MM.1S (cell line): ENCODE results near the gene ERMAP.

Experiments
- DNase-seq: peaks from one replicate; pipeline ENCODE4 v3.0.0-alpha.2; 2015
- H2AFZ ChIP-seq: fragments of 300-600 bp; sonication (generic); 2 replicates; pipeline ENCODE4 v1.6.0; 2016; ENCODE audit warnings: antibody characterized with exemption, low read length
- H3F3A ChIP-seq: fragments of 300-600 bp; sonication (generic); 2 replicates; pipeline ENCODE4 v1.6.1; 2016; ENCODE audit warnings: mild to moderate bottlenecking, antibody characterized with exemption, low read length, moderate library complexity, mixed read lengths; ENCODE audit not compliant: insufficient read depth
- H3K27ac ChIP-seq: fragments of 300-600 bp; sonication (generic); 2 replicates; pipeline ENCODE4 v1.5.1; 2016; ENCODE audit warnings: mild to moderate bottlenecking, low read length
- H3K27me3 ChIP-seq: fragments of 300-600 bp; sonication (generic); replicated peaks from 2 replicates; pipeline ENCODE4 v1.6.0; 2016; ENCODE audit warnings: low read length; ENCODE audit not compliant: insufficient read depth
- H3K36me3 ChIP-seq: fragments of 300-600 bp; sonication (generic); replicated peaks from 2 replicates; pipeline ENCODE4 v1.6.1; 2016; ENCODE audit warnings: mild to moderate bottlenecking, low read length, mixed read lengths; ENCODE audit not compliant: insufficient read depth
- H3K4me1 ChIP-seq: fragments of 300-600 bp; sonication (generic); 2 replicates; pipeline ENCODE4 v1.6.1; 2016; ENCODE audit warnings: low read length, mixed read lengths
- H3K4me2 ChIP-seq: fragments of 300-600 bp; sonication (generic); 2 replicates; pipeline ENCODE4 v1.6.0; 2016; ENCODE audit warnings: low read depth, low read length
- H3K4me3 ChIP-seq: fragments of 300-600 bp; sonication (generic); 2 replicates; pipeline ENCODE4 v1.5.1; 2016; ENCODE audit warnings: low read length, mixed read lengths
- H3K79me2 ChIP-seq: fragments of 300-600 bp; sonication (generic); 2 replicates; pipeline ENCODE4 v1.6.1; 2016; ENCODE audit warnings: mixed run types, low read length, mixed read lengths
- H3K9ac ChIP-seq: fragments of 300-600 bp; sonication (generic); 2 replicates; pipeline ENCODE4 v1.6.1; 2016; ENCODE audit warnings: low read length, mixed read lengths
- H3K9me2 ChIP-seq: fragments of 300-600 bp; sonication (generic); replicated peaks from 2 replicates; pipeline ENCODE4 v1.6.1; 2016; ENCODE audit warnings: mild to moderate bottlenecking, low read length, mixed read lengths; ENCODE audit not compliant: insufficient read depth
- H3K9me3 ChIP-seq: fragments of 300-600 bp; sonication (generic); replicated peaks from 2 replicates; pipeline ENCODE4 v1.6.1; 2016; ENCODE audit warnings: mild to moderate bottlenecking, low read length, mixed read lengths; ENCODE audit not compliant: insufficient read depth
- H4K20me1 ChIP-seq: fragments of 300-600 bp; sonication (generic); 2 replicates; pipeline ENCODE4 v1.6.1; 2016; ENCODE audit warnings: mild to moderate bottlenecking, low read length, moderate library complexity, mixed read lengths; ENCODE audit not compliant: insufficient read depth
- CTCF ChIP-seq: fragments of 300-600 bp; sonication (generic); IDR thresholded peaks from 2 replicates; pipeline ENCODE4 v1.5.1; 2016; ENCODE audit warnings: antibody characterized with exemption, low read length, mixed read lengths
- EZH2 ChIP-seq: fragments of 300-600 bp; sonication (generic); optimal IDR thresholded peaks from 2 replicates; pipeline ENCODE3; 2017; ENCODE audit warnings: low read depth, mild to moderate bottlenecking, antibody characterized with exemption, low read length, mixed read lengths
- EZH2phosphoT487 ChIP-seq: fragments of 300-600 bp; sonication (generic); IDR thresholded peaks from 2 replicates; pipeline ENCODE4 v1.6.1; 2018; ENCODE audit warnings: antibody characterized with exemption, low read length

ERMAP gene

GRCh38 chr1:42815941-42816584 is 859 bp upstream of the ERMAP start:
- Histone ChIP-seq H3K4me1 (peaks cover 6% of the 10 kb centered on the region), H3K27ac (peak overlapping the region; percentile 37; the same call in 1 of the 2 replicates), H4K20me1 (no peaks in the 10 kb centered on the region), H3K9me3 (no peaks in the 10 kb centered on the region), H3K4me2 (peak overlapping the region; percentile 90), H3K27me3 (no peaks in the 10 kb centered on the region), H3K36me3 (no peaks in the 10 kb centered on the region), H3K4me3 (peak overlapping the region; percentile 85), H3K9me2 (no peaks in the 10 kb centered on the region), H3K79me2 (no peaks in the 10 kb centered on the region), H3F3A (peaks cover 8% of the 10 kb centered on the region; the same call in 1 of the 2 replicates), H3K9ac (peak overlapping the region; percentile 71; the same call in 1 of the 2 replicates), H2AFZ (peak overlapping the region; percentile 98)
- TF ChIP-seq EZH2 (no peak), CTCF (no peak), EZH2phosphoT487 (no peak)
- peak; percentile 17 for DNase-seq

- H3K9me3 ChIP-seq: no peaks in the 10 kb centered on the region
- H3K9ac ChIP-seq: no peak overlapping the region; the same call in 1 of the 2 replicates
- H4K20me1 ChIP-seq: no peaks in the 10 kb centered on the region
- H3F3A ChIP-seq: peaks cover 8% of the 10 kb centered on the region; the same call in 1 of the 2 replicates
- H3K36me3 ChIP-seq: no peaks in the 10 kb centered on the region
- TF ChIP-seq EZH2 (no peak), CTCF (no peak), EZH2phosphoT487 (no peak)
- H3K4me2 ChIP-seq: peak overlapping the region; percentile 70
- no peaks in the 10 kb centered on the region for H3K27me3 ChIP-seq
- H3K79me2 ChIP-seq: no peaks in the 10 kb centered on the region
- peak overlapping the region; percentile 39; the same call in 1 of the 2 replicates for H2AFZ ChIP-seq
- no peak overlapping the region for H3K27ac ChIP-seq
- no peaks in the 10 kb centered on the region for H3K9me2 ChIP-seq
- peaks cover 6% of the 10 kb centered on the region for H3K4me1 ChIP-seq
- H3K4me3 ChIP-seq: peak overlapping the region; percentile 53
- DNase-seq: no peak
Measured at GRCh38 chr1:42817440-42817767, 482 bp downstream of the ERMAP start.

GRCh38 chr1:42817976-42818375 is 1.1 kb downstream of the ERMAP start:
- H3K79me2 ChIP-seq: no peaks in the 10 kb centered on the region
- H3K4me2 ChIP-seq: no peak overlapping the region
- H3K27me3 ChIP-seq: no peaks in the 10 kb centered on the region
- no peak overlapping the region for H3K9ac ChIP-seq
- H3K4me3 ChIP-seq: no peak overlapping the region
- no peaks in the 10 kb centered on the region for H3K9me3 ChIP-seq
- TF ChIP-seq EZH2 (no peak), CTCF (no peak), EZH2phosphoT487 (no peak)
- H4K20me1 ChIP-seq: no peaks in the 10 kb centered on the region
- H3F3A ChIP-seq: peaks cover 8% of the 10 kb centered on the region; the same call in 1 of the 2 replicates
- H3K9me2 ChIP-seq: no peaks in the 10 kb centered on the region
- H3K27ac ChIP-seq: no peak overlapping the region
- peaks cover 6% of the 10 kb centered on the region for H3K4me1 ChIP-seq
- no peaks in the 10 kb centered on the region for H3K36me3 ChIP-seq
- DNase-seq: no peak
- H2AFZ ChIP-seq: no peak overlapping the region
